ENCODE measurements around the gene ACOX1. TPM values are rescaled to one million over a fixed set of nuclear protein-coding genes. Genes with fewer than 3 reads are reported as not detected.
A peak's percentile ranks its signal among the peaks of the same experiment; 100 is the strongest.

ACOX1 gene
- total RNA-seq, 1 experiment from 2014 or later = 22.5 TPM

GRCh38 chr17:75899767-75900468 lies 79.0 kb downstream of the ACOX1 start:
- H4K20me1 ChIP-seq (ENCODE audit: insufficient read depth, low read depth, low read length) = no peaks in the 10 kb centered on the region
- no peaks in the 10 kb centered on the region for H3K27me3 ChIP-seq (ENCODE audit: low read length)
- H2AFZ ChIP-seq (ENCODE audit: low read length) = no peak overlapping the region
- no peaks in the 10 kb centered on the region for H3K9me3 ChIP-seq (ENCODE audit: low read length)
- H3K4me1 ChIP-seq (ENCODE audit: low read length) = peaks cover 29% of the 10 kb centered on the region
- no peak overlapping the region for H3K9ac ChIP-seq (ENCODE audit: low read length)
- H3K4me3 ChIP-seq (ENCODE audit: low read length) = no peak overlapping the region
- H3K4me2 ChIP-seq (ENCODE audit: low read depth, low read length, poor library complexity, severe bottlenecking) = no peak overlapping the region
- DNase-seq = no peak
- peaks cover 34% of the 10 kb centered on the region for H3K79me2 ChIP-seq (ENCODE audit: low read length)
- no peak overlapping the region for H3K27ac ChIP-seq (ENCODE audit: low read length)
- H3K9me2 ChIP-seq (replicated peaks; ENCODE audit: insufficient read depth, low read length) = no peaks in the 10 kb centered on the region
- peaks cover 15% of the 10 kb centered on the region; the same call in 1 of the 2 replicates for H3K36me3 ChIP-seq (ENCODE audit: insufficient read depth, low read length)

DNA sequence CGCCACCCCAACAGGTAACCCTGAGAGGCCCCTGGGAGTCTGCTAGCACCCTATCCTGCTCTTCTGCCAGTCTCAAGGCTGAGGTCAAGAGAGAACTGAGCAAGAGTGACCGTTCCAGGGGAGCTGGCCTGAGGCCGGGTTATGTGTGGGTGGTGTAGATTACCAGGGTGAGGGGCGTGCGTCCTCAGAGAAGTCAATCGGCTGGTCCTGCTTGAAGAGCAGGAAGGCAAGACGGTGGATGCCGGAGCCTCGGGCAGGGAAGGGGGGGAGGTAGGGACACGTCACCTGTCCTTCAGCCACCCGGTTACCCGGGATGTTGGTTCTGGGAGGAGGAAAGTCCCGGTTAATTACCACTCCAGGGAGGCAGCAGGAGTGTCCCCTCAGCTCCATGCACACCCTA lies 79.6 kb downstream of the ACOX1 start:
- Histone ChIP-seq H3K27ac (ENCODE audit: low read length) (no peak overlapping the region), H3K9ac (ENCODE audit: low read length) (no peak overlapping the region), H3K9me2 (replicated peaks; ENCODE audit: insufficient read depth, low read length) (no peaks in the 10 kb centered on the region)

GRCh38 chr17:75898791-75899190 lies 80.2 kb downstream of the ACOX1 start:
- H3K9ac ChIP-seq (ENCODE audit: low read length) = no peak overlapping the region
- no peaks in the 10 kb centered on the region for H3K27me3 ChIP-seq (ENCODE audit: low read length)
- H3K9me2 ChIP-seq (replicated peaks; ENCODE audit: insufficient read depth, low read length) = no peaks in the 10 kb centered on the region
- H3K9me3 ChIP-seq (ENCODE audit: low read length) = no peaks in the 10 kb centered on the region
- H4K20me1 ChIP-seq (ENCODE audit: insufficient read depth, low read depth, low read length) = no peaks in the 10 kb centered on the region
- peaks cover 15% of the 10 kb centered on the region; the same call in 1 of the 2 replicates for H3K36me3 ChIP-seq (ENCODE audit: insufficient read depth, low read length)
- peaks cover 35% of the 10 kb centered on the region for H3K4me1 ChIP-seq (ENCODE audit: low read length)
- H3K27ac ChIP-seq (ENCODE audit: low read length) = no peak overlapping the region
- no peak overlapping the region for H3K4me2 ChIP-seq (ENCODE audit: low read depth, low read length, poor library complexity, severe bottlenecking)
- no peak overlapping the region for H3K4me3 ChIP-seq (ENCODE audit: low read length)
- H3K79me2 ChIP-seq (ENCODE audit: low read length) = peaks cover 35% of the 10 kb centered on the region
- no peak for DNase-seq
- H2AFZ ChIP-seq (ENCODE audit: low read length) = no peak overlapping the region

More for the DNA sequence above, 79.6 kb downstream of the ACOX1 start:
- Histone ChIP-seq H3K79me2 (ENCODE audit: low read length) (peaks cover 38% of the 10 kb centered on the region), H3K36me3 (ENCODE audit: insufficient read depth, low read length) (peaks cover 15% of the 10 kb centered on the region; the same call in 1 of the 2 replicates), H3K4me3 (ENCODE audit: low read length) (no peak overlapping the region), H3K4me2 (ENCODE audit: low read depth, low read length, poor library complexity, severe bottlenecking) (no peak overlapping the region), H2AFZ (ENCODE audit: low read length) (no peak overlapping the region), H3K4me1 (ENCODE audit: low read length) (peaks cover 32% of the 10 kb centered on the region), H3K27me3 (ENCODE audit: low read length) (no peaks in the 10 kb centered on the region), H3K9me3 (ENCODE audit: low read length) (no peaks in the 10 kb centered on the region), H4K20me1 (ENCODE audit: insufficient read depth, low read depth, low read length) (no peaks in the 10 kb centered on the region)
- no peak for DNase-seq

GRCh38 chr17:75898065-75898464 lies 80.9 kb downstream of the ACOX1 start:
- H3K36me3 ChIP-seq (ENCODE audit: insufficient read depth, low read length) = peaks cover 15% of the 10 kb centered on the region; the same call in 1 of the 2 replicates
- H2AFZ ChIP-seq (ENCODE audit: low read length) = no peak overlapping the region
- peaks cover 28% of the 10 kb centered on the region for H3K79me2 ChIP-seq (ENCODE audit: low read length)
- DNase-seq = no peak
- H3K27ac ChIP-seq (ENCODE audit: low read length) = no peak overlapping the region
- peaks cover 1% of the 10 kb centered on the region; the same call in 1 of the 2 replicates for H4K20me1 ChIP-seq (ENCODE audit: insufficient read depth, low read depth, low read length)
- peaks cover 29% of the 10 kb centered on the region for H3K4me1 ChIP-seq (ENCODE audit: low read length)
- H3K9ac ChIP-seq (ENCODE audit: low read length) = no peak overlapping the region
- no peaks in the 10 kb centered on the region for H3K9me3 ChIP-seq (ENCODE audit: low read length)
- no peak overlapping the region for H3K4me2 ChIP-seq (ENCODE audit: low read depth, low read length, poor library complexity, severe bottlenecking)
- H3K4me3 ChIP-seq (ENCODE audit: low read length) = no peak overlapping the region
- H3K27me3 ChIP-seq (ENCODE audit: low read length) = no peaks in the 10 kb centered on the region
- no peaks in the 10 kb centered on the region for H3K9me2 ChIP-seq (replicated peaks; ENCODE audit: insufficient read depth, low read length)

DNA sequence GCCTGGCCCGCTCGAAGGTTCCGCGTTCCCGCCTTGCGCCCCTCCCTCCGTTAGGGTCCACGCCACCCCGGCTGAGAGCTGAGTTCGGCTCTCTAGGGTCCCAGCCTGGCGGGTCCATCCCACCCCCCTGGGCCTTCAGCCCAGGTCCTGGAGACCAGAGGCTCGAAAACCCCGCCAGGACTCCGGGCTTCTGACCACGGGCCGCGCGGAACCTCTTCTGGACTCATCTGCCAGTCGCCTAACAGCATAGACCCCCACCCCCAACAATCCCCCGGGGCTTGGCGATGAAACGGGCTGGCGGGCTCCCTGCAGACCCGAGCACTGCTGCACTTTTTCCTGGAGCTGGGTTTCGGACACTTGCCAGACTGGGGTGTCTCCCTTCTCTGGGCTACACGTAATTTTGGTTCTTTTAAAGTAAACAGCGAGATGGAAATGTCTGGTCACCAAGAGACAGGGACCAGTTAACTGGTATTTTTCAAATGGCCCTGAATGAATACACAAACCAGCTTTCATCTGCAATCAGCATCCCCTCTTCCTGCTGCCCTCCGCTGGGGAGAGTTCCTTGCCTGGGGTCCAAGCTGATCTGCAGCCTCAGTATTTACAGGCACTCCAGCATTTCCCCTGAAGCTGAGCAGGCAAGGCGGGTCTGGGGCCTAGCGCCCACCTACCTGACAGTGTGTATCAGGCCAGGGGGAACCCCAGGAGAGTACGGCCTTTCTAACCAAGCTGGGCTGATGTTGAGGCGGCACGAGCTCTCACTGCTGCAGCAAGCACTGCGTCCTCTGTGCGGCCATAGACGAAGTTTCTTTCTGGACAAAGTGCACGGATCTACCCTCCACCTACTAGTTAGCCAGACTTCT lies 81.6 kb downstream of the ACOX1 start:
- peaks cover 5% of the 10 kb centered on the region; the same call in 1 of the 2 replicates for H4K20me1 ChIP-seq (ENCODE audit: insufficient read depth, low read depth, low read length)
- peak overlapping the region; percentile 68 for H3K4me3 ChIP-seq (ENCODE audit: low read length)

GRCh38 chr17:75896415-75897159 lies 82.4 kb downstream of the ACOX1 start, which contains the start of gene TRIM65:
Gene TRIM65, minus strand, starts transcription at chr17:75896951. Its CDS starts 14 bp downstream, at chr17:75896937.
- peaks cover 5% of the 10 kb centered on the region; the same call in 1 of the 2 replicates for H4K20me1 ChIP-seq (ENCODE audit: insufficient read depth, low read depth, low read length)

More for the DNA sequence above, 81.6 kb downstream of the ACOX1 start:
- peaks cover 26% of the 10 kb centered on the region for H3K4me1 ChIP-seq (ENCODE audit: low read length)
- H3K9ac ChIP-seq (ENCODE audit: low read length) = peak overlapping the region; percentile 90
- no peaks in the 10 kb centered on the region for H3K9me3 ChIP-seq (ENCODE audit: low read length)
- no peak for DNase-seq
- peak overlapping the region; percentile 74 for H3K4me2 ChIP-seq (ENCODE audit: low read depth, low read length, poor library complexity, severe bottlenecking)
- no peaks in the 10 kb centered on the region for H3K9me2 ChIP-seq (replicated peaks; ENCODE audit: insufficient read depth, low read length)
- peaks cover 10% of the 10 kb centered on the region; the same call in 1 of the 2 replicates for H3K36me3 ChIP-seq (ENCODE audit: insufficient read depth, low read length)
- peaks cover 23% of the 10 kb centered on the region for H3K79me2 ChIP-seq (ENCODE audit: low read length)
- H2AFZ ChIP-seq (ENCODE audit: low read length) = no peak overlapping the region
- no peaks in the 10 kb centered on the region for H3K27me3 ChIP-seq (ENCODE audit: low read length)
- H3K27ac ChIP-seq (ENCODE audit: low read length) = no peak overlapping the region

DNA sequence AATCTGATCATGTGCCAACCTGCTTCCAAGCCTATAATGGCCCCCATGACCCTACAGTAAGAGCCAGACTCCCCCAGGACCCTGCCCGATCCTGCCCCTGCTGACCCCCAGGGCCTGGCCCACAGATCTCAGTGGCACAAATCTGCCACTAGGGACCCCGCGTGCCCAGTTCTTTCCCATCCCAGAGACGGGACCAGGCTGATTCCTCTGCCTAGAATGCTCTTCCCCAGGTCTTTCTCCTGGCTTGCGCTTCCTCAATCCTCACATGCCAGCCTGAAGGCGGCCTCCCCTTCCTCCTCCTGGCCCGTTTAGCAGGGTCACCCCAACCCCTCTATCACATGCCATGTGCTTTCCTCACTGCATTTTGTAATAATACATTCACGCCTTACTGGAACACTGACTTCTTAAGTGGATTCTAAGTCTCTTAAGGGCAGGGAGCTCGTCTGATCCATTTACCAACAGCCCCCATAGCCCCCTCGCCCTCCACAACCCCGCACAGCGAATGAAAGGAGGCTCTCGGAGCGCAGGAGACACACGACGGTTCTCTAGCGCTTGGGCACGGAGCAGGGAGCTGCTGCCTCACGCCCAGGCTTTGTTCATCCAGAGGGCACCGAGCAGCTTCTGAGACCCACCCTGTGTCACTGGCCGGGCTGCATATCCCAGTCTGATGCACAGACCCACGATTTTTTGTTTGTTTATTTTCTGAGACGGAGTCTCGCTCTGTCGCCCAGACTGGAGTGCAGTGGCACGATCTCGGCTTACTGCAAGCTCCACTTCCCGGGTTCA lies 83.4 kb downstream of the ACOX1 start:
- Histone ChIP-seq H3K4me2 (ENCODE audit: low read depth, low read length, poor library complexity, severe bottlenecking) (peak overlapping the region; percentile 74), H3K36me3 (ENCODE audit: insufficient read depth, low read length) (no peaks in the 10 kb centered on the region), H3K9ac (ENCODE audit: low read length) (peak overlapping the region; percentile 90), H3K27ac (ENCODE audit: low read length) (peak overlapping the region; percentile 66; the same call in 1 of the 2 replicates), H3K9me2 (replicated peaks; ENCODE audit: insufficient read depth, low read length) (no peaks in the 10 kb centered on the region), H3K9me3 (ENCODE audit: low read length) (no peaks in the 10 kb centered on the region), H3K4me1 (ENCODE audit: low read length) (peaks cover 26% of the 10 kb centered on the region), H3K4me3 (ENCODE audit: low read length) (peak overlapping the region; percentile 68), H3K79me2 (ENCODE audit: low read length) (peaks cover 23% of the 10 kb centered on the region), H3K27me3 (ENCODE audit: low read length) (no peaks in the 10 kb centered on the region), H4K20me1 (ENCODE audit: insufficient read depth, low read depth, low read length) (peaks cover 5% of the 10 kb centered on the region; the same call in 1 of the 2 replicates), H2AFZ (ENCODE audit: low read length) (no peak overlapping the region)
- DNase-seq = peak; percentile 53

More at GRCh38 chr17:75896415-75897159, 82.4 kb downstream of the ACOX1 start, which contains the start of gene TRIM65:
- peaks cover 2% of the 10 kb centered on the region; the same call in 1 of the 2 replicates for H3K36me3 ChIP-seq (ENCODE audit: insufficient read depth, low read length)
- peak within 1 kb of the TSS; percentile 62; the same call in 1 of the 2 replicates for H2AFZ ChIP-seq (ENCODE audit: low read length)
- peak; percentile 94 for DNase-seq
- H3K9me3 ChIP-seq (ENCODE audit: low read length) = no peaks in the 10 kb centered on the region
- H3K4me3 ChIP-seq (ENCODE audit: low read length) = peak within 1 kb of the TSS; percentile 68
- H3K27ac ChIP-seq (ENCODE audit: low read length) = peak within 1 kb of the TSS; percentile 66; the same call in 1 of the 2 replicates
- H3K4me2 ChIP-seq (ENCODE audit: low read depth, low read length, poor library complexity, severe bottlenecking) = peak within 1 kb of the TSS; percentile 74
- H3K27me3 ChIP-seq (ENCODE audit: low read length) = no peaks in the 10 kb centered on the region
- peaks cover 23% of the 10 kb centered on the region for H3K79me2 ChIP-seq (ENCODE audit: low read length)
- no peaks in the 10 kb centered on the region for H3K9me2 ChIP-seq (replicated peaks; ENCODE audit: insufficient read depth, low read length)
- H3K4me1 ChIP-seq (ENCODE audit: low read length) = peaks cover 26% of the 10 kb centered on the region
- H3K9ac ChIP-seq (ENCODE audit: low read length) = peak within 1 kb of the TSS; percentile 90
